ENCODE measurements around the gene PKIB.
"Not testable (repeated sequence)": the region's sequence is repeated elsewhere in the genome, so short reads cannot be mapped to it uniquely, and the experiment has no call there.

Gene PKIB, protein sequence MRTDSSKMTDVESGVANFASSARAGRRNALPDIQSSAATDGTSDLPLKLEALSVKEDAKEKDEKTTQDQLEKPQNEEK

GRCh38 chr6:122609881-122610689 is at the start of gene PKIB:
Gene PKIB (plus strand): TSS chr6:122610405. CDS start chr6:122717795, 107,390 bp downstream.
- peak; percentile 36 to 44 for DNase-seq

GRCh38 chr6:122563364-122564052 is 46.7 kb upstream of the PKIB start:
- DNase-seq, result no peak

- no peak for DNase-seq
Observed at GRCh38 chr6:122564230-122564629, 46.0 kb upstream of the PKIB start.

DNA sequence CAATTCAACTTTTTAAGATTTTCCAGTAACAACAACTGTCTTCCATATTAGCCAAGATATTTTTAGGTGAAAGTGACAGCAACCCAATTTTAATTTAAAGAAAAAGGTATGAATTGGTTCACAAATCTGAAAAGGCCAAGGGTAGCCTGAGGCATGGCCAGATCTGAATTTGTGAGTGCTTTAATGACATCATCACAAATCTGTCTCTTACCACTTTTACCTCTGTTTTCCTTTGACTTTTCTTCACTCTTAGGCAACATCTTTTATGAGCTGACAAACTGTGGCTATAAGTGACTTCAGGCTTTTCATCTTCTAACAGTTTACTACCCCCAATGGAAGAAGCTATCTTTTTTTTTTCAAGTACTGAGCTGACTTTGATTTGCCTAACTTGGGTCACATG is 44.5 kb upstream of the PKIB start:
- no peak for DNase-seq

DNA sequence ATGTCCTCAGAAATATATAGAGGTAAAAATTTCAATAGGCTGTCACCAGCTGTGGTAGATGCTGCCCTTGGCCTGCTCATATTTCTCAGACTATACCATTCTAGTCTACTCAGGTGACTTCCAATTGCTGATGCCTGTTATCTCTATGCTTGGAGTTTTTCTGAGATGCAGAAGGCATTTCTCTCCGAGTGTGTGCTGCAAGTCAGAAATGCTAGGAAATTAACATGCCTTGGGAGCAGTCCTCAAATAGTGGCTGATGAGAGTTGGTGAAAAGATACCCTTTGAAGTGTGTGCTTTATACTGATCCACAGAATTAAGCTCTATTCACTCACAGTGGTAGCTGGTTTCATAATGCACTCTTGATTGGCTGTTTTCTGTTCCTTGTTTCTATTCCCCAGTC is 43.2 kb upstream of the PKIB start:
- DNase-seq, result no peak

DNA sequence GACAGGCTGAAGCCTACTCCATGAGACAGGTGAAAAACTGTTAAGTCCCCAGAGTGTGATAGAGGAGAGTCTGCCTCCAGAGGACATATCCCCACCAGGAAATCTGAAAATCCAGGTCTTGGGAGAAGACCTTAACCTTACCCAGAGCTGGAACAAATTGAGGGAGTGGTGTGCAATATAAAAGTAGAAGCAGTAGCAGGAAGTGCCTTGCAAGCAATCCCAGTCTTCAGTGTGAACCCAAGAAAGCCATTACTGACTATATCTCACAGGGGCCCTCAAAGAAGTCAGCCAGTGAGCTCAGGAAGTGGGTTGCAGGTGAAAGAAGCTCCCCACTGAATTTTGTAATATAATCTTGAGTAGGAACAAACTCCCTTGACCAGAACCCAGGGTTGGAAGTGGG is 41.9 kb upstream of the PKIB start:
- DNase-seq, result no peak

- no peak for DNase-seq
Observed at GRCh38 chr6:122568797-122569221, 41.4 kb upstream of the PKIB start.

GRCh38 chr6:122569230-122569771 is 40.9 kb upstream of the PKIB start:
- DNase-seq, result no peak

DNA sequence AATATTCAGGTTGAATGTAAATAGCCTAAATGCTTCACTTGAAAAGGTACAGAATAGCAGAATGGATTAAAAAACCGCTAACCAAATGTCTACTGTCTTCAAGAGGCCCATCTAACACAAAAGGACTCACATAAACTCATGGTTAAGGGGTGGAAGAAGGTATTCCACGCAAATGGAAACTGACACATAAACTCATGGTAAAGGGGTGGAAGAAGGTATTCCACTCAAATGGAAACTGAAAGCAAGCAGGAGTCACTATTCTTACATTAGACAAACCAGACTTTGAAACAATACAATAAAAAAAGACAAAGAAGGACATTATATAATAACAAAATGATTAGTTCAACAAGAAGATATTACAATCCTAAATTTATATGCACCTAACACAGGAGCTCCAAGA is 38.3 kb upstream of the PKIB start:
- no peak for DNase-seq

DNA sequence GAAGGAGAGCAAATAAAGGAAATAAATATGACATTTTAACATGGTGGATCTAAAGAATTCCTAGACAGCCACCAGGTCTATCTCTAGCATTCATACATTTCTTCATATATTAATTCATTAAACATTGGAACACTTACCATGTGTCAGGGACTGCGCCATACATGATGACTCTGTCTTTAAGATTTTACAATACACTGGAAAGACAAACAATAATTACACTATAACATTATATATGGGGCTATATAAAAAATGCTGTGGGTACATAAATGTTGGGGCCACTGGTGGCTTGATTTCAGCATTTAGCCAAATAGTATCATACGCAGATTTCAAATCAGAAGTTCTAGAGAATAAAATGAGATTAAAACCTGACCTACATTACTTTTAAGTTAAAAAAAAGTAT is 33.3 kb upstream of the PKIB start:
- DNase-seq, result no peak

- DNase-seq, result no peak
Observed at GRCh38 chr6:122578961-122579360, 31.2 kb upstream of the PKIB start.

GRCh38 chr6:122580737-122581136 is 29.5 kb upstream of the PKIB start:
- DNase-seq, result no peak

DNA sequence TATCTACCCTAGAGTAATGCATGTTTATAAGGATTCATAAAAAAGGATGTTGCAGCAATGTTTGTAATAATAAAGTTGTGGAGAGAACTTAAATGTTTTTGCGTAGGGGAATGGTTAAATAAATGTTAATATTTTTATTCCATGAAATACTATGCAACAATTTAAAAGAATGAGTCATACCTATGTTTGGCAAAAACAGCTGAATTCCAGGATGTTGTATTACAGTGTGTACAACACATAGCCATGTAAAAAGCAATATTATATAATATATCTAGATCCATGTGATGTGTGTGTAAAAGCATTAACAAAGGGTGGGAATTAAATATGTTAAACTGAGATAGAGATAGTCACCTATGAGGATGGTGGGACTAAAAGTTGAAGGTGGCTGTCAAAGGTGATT is 21.1 kb upstream of the PKIB start:
- no peak for DNase-seq

DNA sequence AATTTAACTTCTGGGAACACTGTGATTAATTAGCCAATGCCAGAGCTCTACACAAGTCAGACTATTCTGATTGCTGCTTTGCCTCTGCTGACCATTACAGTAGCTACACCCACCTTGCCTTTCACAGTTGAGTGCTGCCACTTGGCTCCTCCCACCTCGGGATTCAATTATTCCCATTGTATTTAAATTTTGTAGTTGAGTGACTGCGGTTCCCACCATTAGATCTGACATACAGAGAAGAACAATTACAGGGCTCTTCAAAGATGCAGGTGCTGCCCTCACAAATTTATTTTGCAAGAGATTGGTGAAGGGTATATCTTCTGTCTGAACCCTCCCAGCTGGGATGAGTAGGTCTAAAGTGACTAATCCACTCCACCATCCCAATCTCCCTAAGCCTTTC is 11.9 kb upstream of the PKIB start:
- DNase-seq, result not testable (repeated sequence)

DNA sequence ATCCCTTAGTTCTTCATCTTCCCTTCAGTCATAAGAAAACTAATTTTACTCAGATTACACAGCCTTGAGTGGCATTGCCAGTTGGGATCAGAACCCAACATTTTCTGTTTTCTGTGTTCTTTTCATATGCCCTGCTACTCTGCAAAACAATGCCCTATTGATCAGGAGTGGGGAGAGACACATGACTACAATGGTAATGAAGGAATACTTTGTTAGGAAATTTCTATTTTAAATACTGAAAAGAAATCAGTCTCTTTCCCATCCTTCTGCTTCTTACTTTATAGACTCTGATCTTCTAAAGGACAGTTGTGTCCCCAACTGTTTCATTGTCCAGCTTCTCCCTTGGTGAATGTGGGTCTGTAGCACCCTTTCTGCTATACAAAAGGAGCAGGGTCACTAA is 5.5 kb upstream of the PKIB start:
- no peak for DNase-seq

- peak; percentile 3 to 5 for DNase-seq
Observed at GRCh38 chr6:122610690-122611455, 668 bp downstream of the PKIB start.

DNA sequence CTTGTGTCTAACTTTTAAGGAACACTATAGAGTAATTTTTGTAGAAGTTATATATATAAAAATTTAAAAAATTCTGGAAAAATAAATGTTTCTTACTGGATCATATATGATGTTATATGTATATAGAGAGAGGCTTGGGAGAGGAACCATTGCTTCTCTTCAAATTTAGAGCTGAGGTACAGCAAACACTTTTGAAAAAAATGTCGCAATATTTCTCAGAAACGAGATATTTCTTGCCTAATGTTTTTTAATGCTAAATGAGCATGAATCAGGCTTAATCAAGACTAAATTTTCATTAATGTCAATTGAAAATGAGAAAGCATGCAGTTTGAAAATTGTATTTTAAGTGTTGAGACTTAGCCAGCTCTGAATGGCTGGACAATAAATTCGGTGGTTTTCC is 2.6 kb downstream of the PKIB start:
- no peak for DNase-seq

DNA sequence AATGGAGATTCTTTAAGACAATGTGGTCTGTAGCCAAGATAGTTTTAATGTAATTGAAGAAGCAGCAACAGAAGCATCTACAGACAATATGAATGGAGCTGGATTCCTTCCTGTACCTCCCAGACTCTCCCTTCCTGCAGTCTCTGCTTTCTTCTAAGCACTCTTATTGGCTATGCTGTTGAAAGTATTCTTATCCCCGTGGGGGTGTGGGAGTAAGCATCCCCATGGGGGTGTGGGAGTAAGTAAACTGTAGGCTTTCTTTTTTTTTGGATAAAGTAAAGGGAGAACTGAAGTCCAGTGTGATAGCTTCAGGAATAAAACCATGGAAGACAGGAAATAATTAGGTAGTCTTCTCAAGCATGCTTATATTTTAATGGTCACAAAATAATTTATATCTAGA is 4.1 kb downstream of the PKIB start:
- DNase-seq, result no peak

DNA sequence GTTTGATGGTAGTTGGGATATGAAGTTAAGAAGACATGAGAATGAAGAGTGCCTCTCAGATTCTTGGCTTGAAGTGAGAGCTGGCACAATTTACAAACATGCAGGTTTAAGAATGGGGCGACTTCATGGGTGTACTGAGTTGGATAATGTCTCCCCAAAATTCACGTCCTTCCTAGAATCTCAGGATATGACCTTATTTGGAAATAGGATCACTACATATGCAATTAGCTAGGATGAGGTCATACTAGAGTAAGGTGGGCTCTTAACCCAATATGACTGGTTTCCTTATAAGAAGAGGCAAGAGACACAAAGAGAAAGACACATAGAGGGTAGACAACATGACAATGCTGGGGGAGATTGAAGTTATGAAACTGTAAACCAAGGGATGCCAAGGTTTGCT is 5.2 kb downstream of the PKIB start:
- no peak for DNase-seq

DNA sequence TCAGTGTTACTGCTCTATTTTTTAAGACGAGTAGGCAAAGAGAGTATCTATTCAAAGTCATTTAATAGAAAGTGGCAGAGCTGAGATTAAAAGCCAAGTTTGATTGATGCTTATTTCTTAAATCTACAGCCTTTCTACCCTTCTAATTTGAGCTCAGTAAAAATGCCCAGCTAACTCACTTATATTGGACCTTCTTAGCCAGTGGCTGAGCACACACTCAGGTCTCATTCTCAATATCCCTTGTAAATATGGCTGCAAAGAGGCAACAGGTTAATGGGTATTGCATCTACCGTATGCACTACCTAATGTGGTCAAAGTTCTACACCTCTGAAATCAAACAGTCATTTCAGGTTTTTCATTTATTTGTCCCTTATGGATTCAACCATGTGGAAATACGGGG is 6.7 kb downstream of the PKIB start:
- DNase-seq, result no peak

DNA sequence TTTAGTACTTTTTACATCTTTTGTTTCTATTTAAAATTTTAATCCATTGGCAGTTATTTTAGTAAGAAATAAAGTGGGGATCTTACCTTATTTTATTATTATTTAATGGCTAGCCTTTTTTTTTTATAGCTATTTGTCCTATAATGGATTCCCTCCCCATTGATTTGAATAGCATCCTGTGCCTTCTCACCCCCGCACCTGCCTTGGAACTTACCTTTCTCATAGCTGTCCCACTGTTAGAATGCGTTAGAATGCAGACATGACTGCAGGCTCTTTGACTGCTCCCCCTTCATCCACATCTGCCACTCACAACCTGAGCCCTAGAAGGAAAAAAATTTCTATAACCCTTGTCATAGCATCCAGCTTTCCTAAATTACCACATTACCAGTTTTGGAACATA is 9.1 kb downstream of the PKIB start:
- DNase-seq, result no peak

GRCh38 chr6:122620428-122620827 is 10.2 kb downstream of the PKIB start:
- DNase-seq, result no peak

- DNase-seq, result no peak
Observed at GRCh38 chr6:122620902-122621301, 10.7 kb downstream of the PKIB start.

Data from CD4-positive, alpha-beta T cell treated with Interferon alpha-2 for 1 hour (primary cell).